Mesenchymal stem cell (in vitro differentiated cells and primary cell): ENCODE data around the gene CSH2.
"Not testable (repeated sequence)": the region's sequence is repeated elsewhere in the genome, so short reads cannot be mapped to it uniquely, and the experiment has no call there.

Experiments
- DNase-seq: peaks from one replicate; pipeline ENCODE4 v3.0.0-alpha.2; 2013
- H2AFZ ChIP-seq: one replicate; pipeline ENCODE4 v1.6.1; 2013; ENCODE audit warnings: low read depth, mild to moderate bottlenecking, control low read depth, inconsistent platforms, low read length, moderate library complexity
- H2AK5ac ChIP-seq: 2 replicates; pipeline ENCODE4 v1.6.1; 2013; ENCODE audit warnings: low read length, moderate library complexity, mild to moderate bottlenecking, inconsistent platforms; ENCODE audit not compliant: severe bottlenecking
- H2BK120ac ChIP-seq: one replicate; pipeline ENCODE4 v1.6.1; 2013; ENCODE audit warnings: low read depth, mild to moderate bottlenecking, inconsistent platforms, low read length, moderate library complexity
- H2BK12ac ChIP-seq, 2 experiments: one replicate each; pipeline ENCODE4 v1.6.1; 2013; ENCODE audit warnings: inconsistent platforms in 2 of 2, low read length in 2 of 2, mild to moderate bottlenecking in 2 of 2, moderate library complexity in 2 of 2, control low read depth in 1 of 2
- H2BK15ac ChIP-seq: one replicate; pipeline ENCODE4 v1.6.1; 2013; ENCODE audit warnings: mild to moderate bottlenecking, low read depth, inconsistent platforms; ENCODE audit not compliant: poor library complexity, severe bottlenecking
- H2BK5ac ChIP-seq: 2 replicates; pipeline ENCODE4 v1.6.1; 2013; ENCODE audit warnings: low read depth, mild to moderate bottlenecking, low read length, control low read depth, inconsistent platforms; ENCODE audit not compliant: poor library complexity, severe bottlenecking
- H3K14ac ChIP-seq, 2 experiments: one replicate each; pipeline ENCODE4 v1.6.1; 2013; ENCODE audit warnings: inconsistent platforms in 2 of 2, low read length in 2 of 2, control low read depth in 1 of 2, mild to moderate bottlenecking in 1 of 2, moderate library complexity in 1 of 2
- H3K18ac ChIP-seq, 2 experiments: one replicate each; pipeline ENCODE4 v1.6.1; 2013; ENCODE audit warnings: inconsistent platforms in 2 of 2, low read length in 2 of 2, control low read depth in 1 of 2, low read depth in 1 of 2, mild to moderate bottlenecking in 1 of 2
- H3K23ac ChIP-seq, 2 experiments: one replicate each; pipeline ENCODE4 v1.6.1; 2013; ENCODE audit warnings: inconsistent platforms in 2 of 2, low read length in 2 of 2, mild to moderate bottlenecking in 2 of 2, moderate library complexity in 2 of 2, control low read depth in 1 of 2
- H3K27ac ChIP-seq: 2 replicates; pipeline ENCODE4 v1.5.1; 2013; ENCODE audit warnings: mild to moderate bottlenecking, moderate library complexity, low read length, control low read depth, inconsistent platforms; ENCODE audit not compliant: poor library complexity, severe bottlenecking
- H3K27me3 ChIP-seq, 2 experiments: 2 replicates each; pipeline versions ENCODE4 v1.6.1 to v1.7.0; 2013; ENCODE audit warnings: low read length in 2 of 2, mild to moderate bottlenecking in 2 of 2, moderate library complexity in 2 of 2, control low read depth in 1 of 2, inconsistent platforms in 1 of 2; ENCODE audit not compliant: control insufficient read depth in 1 of 2, insufficient read depth in 1 of 2
- H3K36me3 ChIP-seq, 2 experiments: 2 replicates each; pipeline versions ENCODE4 v1.6.1 to v1.7.0; 2013; ENCODE audit warnings: low read length in 2 of 2, control low read depth in 1 of 2, inconsistent platforms in 1 of 2, low read depth in 1 of 2, mild to moderate bottlenecking in 1 of 2; ENCODE audit not compliant: insufficient read depth in 2 of 2, control insufficient read depth in 1 of 2
- H3K4ac ChIP-seq, 2 experiments: one replicate each; pipeline ENCODE4 v1.6.1; 2013; ENCODE audit warnings: inconsistent platforms in 2 of 2, low read length in 2 of 2, mild to moderate bottlenecking in 2 of 2, moderate library complexity in 2 of 2, control low read depth in 1 of 2, low read depth in 1 of 2
- H3K4me1 ChIP-seq: 2 replicates; pipeline ENCODE4 v1.6.1; 2013; ENCODE audit warnings: low read depth, low read length, control low read depth; ENCODE audit not compliant: control insufficient read depth, insufficient read depth
- H3K4me2 ChIP-seq: 2 replicates; pipeline ENCODE4 v1.6.1; 2013; ENCODE audit warnings: low read length, mild to moderate bottlenecking, inconsistent platforms; ENCODE audit not compliant: poor library complexity, severe bottlenecking
- H3K4me3 ChIP-seq, 2 experiments: 2 replicates each; pipeline versions ENCODE4 v1.5.1 to v1.7.0; 2013; ENCODE audit warnings: low read length in 2 of 2, mild to moderate bottlenecking in 2 of 2, control low read depth in 1 of 2, low read depth in 1 of 2; ENCODE audit not compliant: insufficient read depth in 1 of 2
- H3K79me1 ChIP-seq: replicated peaks from 2 replicates; pipeline ENCODE4 v1.6.1; 2013; ENCODE audit warnings: mild to moderate bottlenecking, control low read depth, low read length, inconsistent platforms; ENCODE audit not compliant: poor library complexity, severe bottlenecking
- H3K9ac ChIP-seq: 2 replicates; pipeline ENCODE4 v1.7.0; 2013; ENCODE audit warnings: mild to moderate bottlenecking, low read length, moderate library complexity
- H3K9me3 ChIP-seq: 2 replicates; pipeline ENCODE4 v1.7.0; 2013; ENCODE audit warnings: mild to moderate bottlenecking, low read length; ENCODE audit not compliant: control insufficient read depth
- H4K8ac ChIP-seq: one replicate; pipeline ENCODE4 v1.6.1; 2013; ENCODE audit warnings: inconsistent platforms, mild to moderate bottlenecking, low read length, moderate library complexity
- H4K91ac ChIP-seq: one replicate; pipeline ENCODE4 v1.6.1; 2013; ENCODE audit warnings: mild to moderate bottlenecking, low read length, inconsistent platforms
- WGBS: methylation state at CpG from one replicate; pipeline ENCODE4 v1.1.7; 2013; ENCODE audit warnings: mixed read lengths; 5-methylcytosine and 5-hydroxymethylcytosine counted together

The CSH2 gene

GRCh38 chr17:63843387-63843888 is 30.0 kb downstream of the CSH2 start:
- 68% methylated on average over 19 of the region's 19 CpGs for WGBS
- peak overlapping the region; percentile 7 for H2AFZ ChIP-seq
- H3K14ac ChIP-seq, H3K79me1 ChIP-seq, H3K9me3 ChIP-seq, H3K27me3 ChIP-seq, H2BK12ac ChIP-seq, H2AK5ac ChIP-seq, H3K4ac ChIP-seq, H3K27ac ChIP-seq, H2BK120ac ChIP-seq, H4K91ac ChIP-seq, H2BK15ac ChIP-seq, H3K18ac ChIP-seq, H2BK5ac ChIP-seq, H3K23ac ChIP-seq, H3K36me3 ChIP-seq: not testable (repeated sequence)
- H3K9ac ChIP-seq, result peak overlapping the region; percentile 95
- H3K4me1 ChIP-seq, result peaks cover 22% of the 10 kb centered on the region
- peak overlapping the region; percentile 35 for H3K4me2 ChIP-seq
- H3K4me3 ChIP-seq, result peak overlapping the region; percentile 39 to 82
- H4K8ac ChIP-seq, result peak overlapping the region; percentile 69
- peak; percentile 18 for DNase-seq

- peak within 1 kb of the TSS; percentile 97 for H3K4me2 ChIP-seq
- H2AFZ ChIP-seq, result peak within 1 kb of the TSS; percentile 29
- H3K23ac ChIP-seq, result peak within 1 kb of the TSS; percentile 35 to 83
- H3K9ac ChIP-seq, result peak within 1 kb of the TSS; percentile 95
- H3K79me1 ChIP-seq, result peaks cover 15% of the 10 kb centered on the region
- 4% methylated on average over 76 of the region's 92 CpGs for WGBS
- H3K27ac ChIP-seq, result peak within 1 kb of the TSS; percentile 80
- H4K91ac ChIP-seq, result peak within 1 kb of the TSS; percentile 71
- H3K27me3 ChIP-seq, result no peaks in the 10 kb centered on the region
- H2BK12ac ChIP-seq, result peak within 1 kb of the TSS in 1 of 2 experiments; percentile 40
- H4K8ac ChIP-seq, result peak within 1 kb of the TSS; percentile 73
- no peaks in the 10 kb centered on the region for H3K9me3 ChIP-seq
- peak within 1 kb of the TSS; percentile 76 to 88 for H3K18ac ChIP-seq
- peak; percentile 99 for DNase-seq
- peak within 1 kb of the TSS; percentile 75 for H2BK120ac ChIP-seq
- peaks cover 28% of the 10 kb centered on the region for H3K4me1 ChIP-seq
- H3K36me3 ChIP-seq, result peaks cover 0 to 9% of the 10 kb centered on the region in 2 experiments
- no peak within 1 kb of the TSS for H2AK5ac ChIP-seq
- peak within 1 kb of the TSS; percentile 57 to 85 for H3K4ac ChIP-seq
- peak within 1 kb of the TSS; percentile 75 for H2BK5ac ChIP-seq
- H2BK15ac ChIP-seq, result peak within 1 kb of the TSS; percentile 20
- peak within 1 kb of the TSS; percentile 80 to 96 for H3K4me3 ChIP-seq
- peak within 1 kb of the TSS; percentile 21 to 83 for H3K14ac ChIP-seq
Measured at GRCh38 chr17:63842540-63843386, 30.7 kb downstream of the CSH2 start, which contains the start of gene SMARCD2. SMARCD2 (minus strand) TSS chr17:63842685; CDS start chr17:63842674, 11 bp downstream.

- H2BK12ac ChIP-seq, result peak overlapping the region in 1 of 2 experiments; percentile 32
- H3K4me2 ChIP-seq, result peak overlapping the region; percentile 97
- H3K27ac ChIP-seq, result peak overlapping the region; percentile 79
- peak overlapping the region; percentile 47 for H4K8ac ChIP-seq
- peak overlapping the region; percentile 31 for H4K91ac ChIP-seq
- peak overlapping the region; percentile 80 to 96 for H3K4me3 ChIP-seq
- peaks cover 3 to 15% of the 10 kb centered on the region in 2 experiments for H3K36me3 ChIP-seq
- peak overlapping the region; percentile 29 for H2AFZ ChIP-seq
- 0% methylated on average over 36 of the region's 36 CpGs for WGBS
- H2BK120ac ChIP-seq, result peak overlapping the region; percentile 75
- no peaks in the 10 kb centered on the region for H3K27me3 ChIP-seq
- H3K4me1 ChIP-seq, result peaks cover 33% of the 10 kb centered on the region
- H2BK15ac ChIP-seq, result peak overlapping the region; percentile 20
- H3K9ac ChIP-seq, result peak overlapping the region; percentile 95
- peak overlapping the region; percentile 76 to 88 for H3K18ac ChIP-seq
- no peaks in the 10 kb centered on the region for H3K9me3 ChIP-seq
- peak; percentile 46 for DNase-seq
- no peak overlapping the region for H2AK5ac ChIP-seq
- peaks cover 22% of the 10 kb centered on the region for H3K79me1 ChIP-seq
- H3K4ac ChIP-seq, result peak overlapping the region; percentile 57 to 85
- H2BK5ac ChIP-seq, result peak overlapping the region; percentile 75
- peak overlapping the region; percentile 35 to 83 for H3K23ac ChIP-seq
- H3K14ac ChIP-seq, result peak overlapping the region; percentile 21 to 83
Measured at GRCh38 chr17:63842173-63842539, 31.3 kb downstream of the CSH2 start.
